K562 (cell line): ENCODE measurements around the gene TANGO6. TPM values are rescaled to one million over a fixed set of nuclear protein-coding genes. Genes with fewer than 3 reads are reported as not detected.

Source experiments
- ATAC-seq: fragments of 200-7000 bp; cut with Tn5 transposase; 3 replicates; pipeline ENCODE4 v1.9.1; 2020; ENCODE audit warnings: moderate library complexity
- BruUV-seq: library from RNA; stranded (reverse); fragments of 400-500 nt; replicated peaks from 2 replicates; lab custom pipeline; 2021; lab: Mats Ljungman, UMichigan
- CTCF ChIA-PET: fragments of 300-600 bp; formaldehyde crosslinking; extraction: SDS; loops from one replicate; lab custom pipeline; 2021; ENCODE audit warnings: low intra/inter-chr PET ratio; lab: Yijun Ruan, JAX
- POLR2A ChIA-PET: fragments of 300-600, 350-650 bp; sonication (Branson Sonifier 250); formaldehyde crosslinking; extraction: SDS; loops from one replicate; lab custom pipeline; 2021; ENCODE audit warnings: antibody characterized with exemption, inconsistent platforms; lab: Yijun Ruan, JAX
- DNase-seq, 4 experiments: peaks; one replicate each; pipeline versions ENCODE4 v3.0.0 to v3.0.0-alpha.2; 2011 to 2018; ENCODE audit warnings: low spot score in 3 of 4, mixed read lengths in 3 of 4; ENCODE audit errors: extremely low read depth in 1 of 4
- FAIRE-seq: peaks from 2 replicates; lab custom pipeline; 2011; peaks lifted over from hg19 to GRCh38; lab: Jason Lieb, UNC
- H2AFZ ChIP-seq: 2 replicates; pipeline ENCODE4 v1.6.0; 2011; ENCODE audit warnings: low read depth, low read length, control low read depth, inconsistent platforms
- H3K27ac ChIP-seq: fragments of 200-600 bp; 3 replicates; pipeline ENCODE4 v1.8.0; 2011; ENCODE audit warnings: low read depth, mild to moderate bottlenecking, control low read depth, inconsistent platforms, low read length, moderate library complexity, mixed read lengths; ENCODE audit errors: extremely low read depth
- H3K27me3 ChIP-seq, 2 experiments: fragments of 300-600 bp in 1 of 2; 2 replicates in 1 of 2; 3 replicates in 1 of 2; pipeline versions ENCODE4 v1.6.0 to v1.8.0; 2011; ENCODE audit warnings: inconsistent platforms in 2 of 2, low read length in 2 of 2, mild to moderate bottlenecking in 1 of 2, mixed read lengths in 1 of 2, moderate library complexity in 1 of 2; ENCODE audit not compliant: control insufficient read depth in 2 of 2, insufficient read depth in 2 of 2
- H3K36me3 ChIP-seq: fragments of 300-600 bp; 3 replicates; pipeline ENCODE4 v1.8.0; 2011; ENCODE audit warnings: mild to moderate bottlenecking, low read length, inconsistent platforms; ENCODE audit not compliant: control insufficient read depth, insufficient read depth
- H3K4me1 ChIP-seq, 2 experiments: fragments of 200-600 bp in 1 of 2; replicated peaks in 1 of 2; 2 replicates in 1 of 2; 3 replicates in 1 of 2; pipeline versions ENCODE4 v1.5.1 to v1.8.0; 2011; ENCODE audit warnings: inconsistent platforms in 2 of 2, low read length in 2 of 2, mild to moderate bottlenecking in 1 of 2, mixed read lengths in 1 of 2, moderate library complexity in 1 of 2; ENCODE audit not compliant: control insufficient read depth in 2 of 2, insufficient read depth in 2 of 2
- H3K4me2 ChIP-seq: 2 replicates; pipeline ENCODE4 v1.6.1; 2011; ENCODE audit warnings: low read length, control low read depth, inconsistent platforms, mixed read lengths; ENCODE audit not compliant: insufficient read depth
- H3K4me3 ChIP-seq: fragments of 200-600 bp; sonication (generic), shearing (Covaris generic); 2 replicates; pipeline ENCODE4 v1.5.1; 2016; ENCODE audit warnings: control low read depth, inconsistent platforms
- H3K79me2 ChIP-seq: fragments of 200-600 bp; 3 replicates; pipeline ENCODE4 v1.8.0; 2011; ENCODE audit warnings: low read length, inconsistent platforms; ENCODE audit not compliant: control insufficient read depth, insufficient read depth
- H3K9ac ChIP-seq, 2 experiments: 2 replicates each; pipeline versions ENCODE4 v1.6.0 to v1.6.1; 2011; ENCODE audit warnings: low read depth in 2 of 2, low read length in 2 of 2, control low read depth in 1 of 2, inconsistent platforms in 1 of 2, mild to moderate bottlenecking in 1 of 2, mixed read lengths in 1 of 2; ENCODE audit not compliant: insufficient read depth in 1 of 2
- H3K9me1 ChIP-seq: one replicate; pipeline ENCODE4 v1.6.0; 2011; ENCODE audit warnings: inconsistent platforms, mild to moderate bottlenecking, low read length, moderate library complexity; ENCODE audit not compliant: control insufficient read depth, insufficient read depth
- H3K9me3 ChIP-seq: replicated peaks from 2 replicates; pipeline ENCODE4 v1.5.1; 2011; ENCODE audit warnings: low read depth, low read length, inconsistent platforms; ENCODE audit not compliant: control insufficient read depth, insufficient read depth
- H4K20me1 ChIP-seq: replicated peaks from 2 replicates; pipeline ENCODE4 v1.6.1; 2011; ENCODE audit warnings: low read length, inconsistent platforms, mixed read lengths; ENCODE audit not compliant: control insufficient read depth, insufficient read depth
- NR4A1 ChIP-seq, 2 experiments: fragments of 250-450 bp in 1 of 2; fragments of 450-650 bp in 1 of 2; sonication (Bioruptor Pico) in 1 of 2; IDR thresholded peaks; 2 replicates each; pipeline versions ENCODE4 v1.4.0 to v1.6.1; 2016 to 2020; ENCODE audit warnings: mild to moderate bottlenecking in 2 of 2, missing compliant biosample characterization in 1 of 2, missing genetic modification characterization in 1 of 2, moderate library complexity in 1 of 2
- ZBTB40 ChIP-seq, 2 experiments: fragments of 450-650 bp in 1 of 2; sonication (generic) in 1 of 2; formaldehyde crosslinking in 1 of 2; IDR thresholded peaks; 2 replicates each; pipeline versions ENCODE4 v1.7.1 to v1.9.0; 2016 to 2022; ENCODE audit warnings: inconsistent platforms in 1 of 2, mild to moderate bottlenecking in 1 of 2, missing genetic modification reagents in 1 of 2
- ZKSCAN8 ChIP-seq: fragments of 200-800 bp; sonication (Bioruptor generic); IDR thresholded peaks from 2 replicates; pipeline ENCODE4 v1.6.1; 2016; ENCODE audit warnings: missing genetic modification characterization, missing compliant biosample characterization
- ZNF239 ChIP-seq: fragments of 250-450 bp; sonication (Bioruptor Pico); IDR thresholded peaks from 2 replicates; pipeline ENCODE4 v1.4.0; 2020; ENCODE audit warnings: mild to moderate bottlenecking
- ZNF592 ChIP-seq: fragments of 450-650 bp; IDR thresholded peaks from 2 replicates; pipeline ENCODE4 v1.6.1; 2017; ENCODE audit warnings: antibody characterized with exemption, mild to moderate bottlenecking
- WGBS: fragments of 100-300 bp; shearing (Covaris generic); methylation state at CpG from one replicate; pipeline ENCODE4 v1.1.6; 2016; ENCODE audit warnings: low coverage, mixed read lengths; ENCODE audit not compliant: insufficient coverage; ENCODE audit errors: missing lambda C conversion rate; 5-methylcytosine and 5-hydroxymethylcytosine counted together
- in situ Hi-C: fragments of 300-500 bp; cut with MboI; formaldehyde crosslinking; loops from 4 replicates; pipeline ENCODE4 v1.15.0; 2018; ENCODE audit warnings: inconsistent platforms, mixed read lengths
- intact Hi-C: fragments of 100-400 bp; cut with micrococcal nuclease; formaldehyde crosslinking; loops from 2 replicates; pipeline ENCODE4 v1.14.2; 2022
- polyA plus RNA-seq, 8 experiments: library from polyadenylated mRNA; depleted of rRNA in 4 of 8; stranded (reverse) in 5 of 8; unstranded in 3 of 8; fragments of >200 nt; fragmentation: Nextera tagmentation in 2 of 8; fragmentation: Illumina TruSeq in 1 of 8; extraction: Ambion mirVana in 2 of 8; extraction: Trizol in 1 of 8; gene quantifications; 2 replicates each; pipeline versions ENCODE4 v1.2.1 to v1.2.3, GENCODE V29; 2011 to 2014; ENCODE audit warnings: inconsistent platforms in 1 of 8, missing spikeins in 1 of 8
- total RNA-seq, 7 experiments: library from RNA; depleted of rRNA in 6 of 7; stranded (reverse); fragments of >200 nt in 6 of 7; fragmentation: Illumina TruSeq in 2 of 7; extraction: Trizol in 2 of 7; gene quantifications; 2 replicates each; pipeline versions ENCODE4 v1.2.1 to v1.2.3, GENCODE V29; 2011 to 2021; ENCODE audit warnings: low replicate concordance in 1 of 7

Gene TANGO6
- total and polyA plus RNA-seq, 9 of the 15 experiments (the other 6 are each of a cell fraction or from before 2014, with no cell fraction given), result 1.6 to 15.2 (median 9.6) TPM

GRCh38 chr16:69111216-69111875 is 268.0 kb downstream of the TANGO6 start:
- H3K36me3 ChIP-seq, result peaks cover 22% of the 10 kb centered on the region; the same call in 2 of the 3 replicates
- no peaks in the 10 kb centered on the region for H3K9me3 ChIP-seq
- H3K27ac ChIP-seq, result no peak overlapping the region
- BruUV-seq, result no TSS peak
- no peaks in the 10 kb centered on the region for H3K79me2 ChIP-seq
- ChIA-PET POLR2A (interaction anchor here (0.6 to 1.0 kb wide), 5 partner anchors 9 to 264 kb away, joined by 3 to 5 read pairs (median 3); no protein-coding TSS in a partner anchor), CTCF (no interaction called here)
- 0 out of 4 replicates have a peak overlapping the region, but pooled peaks of 1 of the 2 experiments have one; percentile 4 for H3K9ac ChIP-seq
- no peak overlapping the region for H3K4me2 ChIP-seq
- no peaks in the 10 kb centered on the region for H3K27me3 ChIP-seq
- DNase-seq (no peak), ATAC-seq (no peak), FAIRE-seq (no peak)
- H2AFZ ChIP-seq, result no peak overlapping the region
- H3K4me1 ChIP-seq, result peaks cover 7 to 32% of the 10 kb centered on the region in 2 experiments; a peak in 4 of 5 replicates
- in situ Hi-C loops, result loop anchor here (10.0 kb wide), 2 partner anchors 407 to 587 kb away; no protein-coding TSS in a partner anchor
- intact Hi-C loops, result loop anchor here (10.0 kb wide), 1 partner anchor 587 kb away; no protein-coding TSS in a partner anchor
- H3K9me1 ChIP-seq, result peaks cover 10% of the 10 kb centered on the region
- H3K4me3 ChIP-seq, result no peak overlapping the region
- H4K20me1 ChIP-seq, result 0 out of 2 replicates have a peak, but pooled peaks cover 10% of the 10 kb centered on the region
- 53% methylated on average over 6 of the region's 6 CpGs for WGBS
- TF ChIP-seq ZNF592 (no peak), NR4A1 (CRISPR knock-in tag; IDR thresholded peaks at IDR 0.05) (no peak), NR4A1 (tag; IDR thresholded peaks at IDR 0.05) (no peak), ZKSCAN8 (CRISPR knock-in tag) (no peak), ZNF239 (CRISPR knock-in tag) (no peak), ZBTB40 (IDR thresholded peaks at IDR 0.05) (no peak), ZBTB40 (CRISPR knock-in tag; IDR thresholded peaks at IDR 0.05) (no peak)
